A673 (cell line): ENCODE measurements around the gene ISYNA1. TPM values are rescaled to one million over a fixed set of nuclear protein-coding genes. Genes with fewer than 3 reads are reported as not detected.

Source experiments
- BruUV-seq: library from RNA; stranded (reverse); fragments of 400-500 nt; replicated peaks from 2 replicates; lab custom pipeline; 2021; lab: Mats Ljungman, UMichigan
- CTCF ChIA-PET: fragments of 300-600 bp; sonication (Branson Sonifier 250); formaldehyde crosslinking; loops from one replicate; lab custom pipeline; 2022; ENCODE audit warnings: antibody characterized with exemption; lab: Charles Lee
- POLR2A ChIA-PET: fragments of 300-600 bp; sonication (Branson Sonifier 250); formaldehyde crosslinking; loops from one replicate; lab custom pipeline; 2022; ENCODE audit warnings: antibody characterized with exemption; ENCODE audit not compliant: low non-redundant PET; lab: Charles Lee
- DNase-seq: peaks from one replicate; pipeline ENCODE4 v3.0.0-alpha.2; 2015; ENCODE audit warnings: low spot score
- H3K27ac ChIP-seq: fragments of 200-600 bp; sonication (generic); 2 replicates; pipeline ENCODE4 v1.5.1; 2016; ENCODE audit warnings: mixed run types, low read depth, mild to moderate bottlenecking, mixed read lengths, antibody characterized with exemption, low read length; ENCODE audit not compliant: poor library complexity, severe bottlenecking
- H3K27me3 ChIP-seq: fragments of 200-600 bp; sonication (generic); replicated peaks from 2 replicates; pipeline ENCODE4 v1.6.1; 2017; ENCODE audit warnings: mixed run types, low read depth, mild to moderate bottlenecking, mixed read lengths, antibody characterized with exemption, low read length; ENCODE audit not compliant: insufficient read depth, poor library complexity
- H3K36me3 ChIP-seq: fragments of 200-600 bp; sonication (generic); 2 replicates; pipeline ENCODE4 v1.6.1; 2016; ENCODE audit warnings: mixed run types, mild to moderate bottlenecking, mixed read lengths, antibody characterized with exemption, low read length; ENCODE audit not compliant: insufficient read depth, poor library complexity, severe bottlenecking
- H3K4me1 ChIP-seq: fragments of 200-600 bp; sonication (generic); 2 replicates; pipeline ENCODE4 v1.6.1; 2017; ENCODE audit warnings: mixed run types, mild to moderate bottlenecking, mixed read lengths, antibody characterized with exemption, low read length; ENCODE audit not compliant: insufficient read depth, poor library complexity, severe bottlenecking
- H3K4me3 ChIP-seq: fragments of 200-600 bp; sonication (generic); 2 replicates; pipeline ENCODE4 v1.5.1; 2016; ENCODE audit warnings: low read depth, mixed run types, mild to moderate bottlenecking, mixed read lengths, low read length; ENCODE audit not compliant: poor library complexity, severe bottlenecking
- H3K9me3 ChIP-seq: fragments of 200-600 bp; sonication (generic); 2 replicates; pipeline ENCODE4 v1.6.1; 2016; ENCODE audit warnings: mixed run types, low read depth, mild to moderate bottlenecking, mixed read lengths, antibody characterized with exemption, low read length; ENCODE audit not compliant: poor library complexity, severe bottlenecking
- CTCF ChIP-seq: fragments of 300-800, 200-600 bp; sonication (generic); conservative IDR thresholded peaks from 2 replicates; pipeline ENCODE4 v1.5.1; 2017; ENCODE audit warnings: low read depth, mild to moderate bottlenecking, antibody characterized with exemption, low read length, moderate library complexity, mixed read lengths
- EZH2 ChIP-seq: fragments of 200-600 bp; sonication (generic); IDR thresholded peaks from 2 replicates; pipeline ENCODE4 v1.6.1; 2017; ENCODE audit warnings: borderline replicate concordance, low read depth, mild to moderate bottlenecking, mixed read lengths, antibody characterized with exemption, low read length; ENCODE audit not compliant: poor library complexity, severe bottlenecking
- intact Hi-C: fragments of 100-400 bp; cut with micrococcal nuclease; formaldehyde crosslinking; loops from one replicate; pipeline ENCODE4 v1.10.0; 2022; ENCODE audit not compliant: unreplicated experiment
- total RNA-seq: library from RNA; stranded (reverse); gene quantifications from 2 replicates; pipeline ENCODE4 v1.2.3, GENCODE V29; 2021

The ISYNA1 gene
- total RNA-seq, 1 experiment from 2014 or later: 153 TPM

GRCh38 chr19:18467978-18468377 lies 30.0 kb upstream of the ISYNA1 start:
- peaks cover 8% of the 10 kb centered on the region for H3K4me1 ChIP-seq
- H3K4me3 ChIP-seq: no peak overlapping the region
- ChIA-PET POLR2A (no interaction called here), CTCF (no interaction called here)
- intact Hi-C loops: loop anchor here (5.0 to 10.0 kb wide), 4 partner anchors 127 to 517 kb away; partner anchors contain the start of genes COPE and DDX49
- no TSS peak for BruUV-seq
- no peaks in the 10 kb centered on the region for H3K27me3 ChIP-seq
- H3K9me3 ChIP-seq: no peaks in the 10 kb centered on the region
- no peak for TF ChIP-seq EZH2
- TF ChIP-seq CTCF: no peak
- no peak overlapping the region for H3K27ac ChIP-seq
- no peaks in the 10 kb centered on the region for H3K36me3 ChIP-seq
- no peak for DNase-seq

- intact Hi-C loops: loop anchor here (5.0 to 10.0 kb wide), 4 partner anchors 128 to 518 kb away; partner anchors contain the start of genes COPE and DDX49
- H3K9me3 ChIP-seq: no peaks in the 10 kb centered on the region
- H3K4me1 ChIP-seq: peaks cover 8% of the 10 kb centered on the region
- no peaks in the 10 kb centered on the region for H3K27me3 ChIP-seq
- ChIA-PET POLR2A (no interaction called here), CTCF (no interaction called here)
- H3K27ac ChIP-seq: no peak overlapping the region
- H3K4me3 ChIP-seq: no peak overlapping the region
- DNase-seq: no peak
- H3K36me3 ChIP-seq: no peaks in the 10 kb centered on the region
- BruUV-seq: no TSS peak
- no peak for TF ChIP-seq CTCF
These were observed 28.4 kb upstream of the ISYNA1 start for GRCh38 chr19:18466354-18466753.

- intact Hi-C loops: loop anchor here (5.0 to 10.0 kb wide), 4 partner anchors 129 to 519 kb away; partner anchors contain the start of genes COPE and DDX49
- CTCF ChIA-PET: no interaction called here
- POLR2A ChIA-PET: no interaction called here
These were observed 28.0 kb upstream of the ISYNA1 start for GRCh38 chr19:18465964-18466339.

More at GRCh38 chr19:18465964-18466339, 28.0 kb upstream of the ISYNA1 start:
- H3K36me3 ChIP-seq: no peaks in the 10 kb centered on the region
- peaks cover 8% of the 10 kb centered on the region for H3K4me1 ChIP-seq
- no TSS peak for BruUV-seq
- no peak overlapping the region for H3K27ac ChIP-seq
- no peaks in the 10 kb centered on the region for H3K9me3 ChIP-seq
- no peak for TF ChIP-seq EZH2
- no peak for TF ChIP-seq CTCF
- no peak overlapping the region for H3K4me3 ChIP-seq
- no peak for DNase-seq
- no peaks in the 10 kb centered on the region for H3K27me3 ChIP-seq
